HCT116 (cell line): Measurements from ENCODE around the gene SLC35A4. TPM values are rescaled to one million over a fixed set of nuclear protein-coding genes. Genes with fewer than 3 reads are reported as not detected.

Experiments used
- ATAC-seq: fragments of 200-7000 bp; cut with Tn5 transposase; 2 replicates; pipeline ENCODE4 v1.9.1; 2020; ENCODE audit warnings: mild to moderate bottlenecking, moderate library complexity
- BruUV-seq: library from RNA; stranded (reverse); fragments of 400-500 nt; replicated peaks from 2 replicates; lab custom pipeline; 2021; lab: Mats Ljungman, UMichigan
- CTCF ChIA-PET: fragments of 300-600 bp; sonication (Branson Sonifier 250); formaldehyde crosslinking; loops from one replicate; lab custom pipeline; 2021; ENCODE audit warnings: antibody characterized with exemption; lab: Charles Lee
- POLR2A ChIA-PET: fragments of 300-600, 350-600 bp; sonication (Branson Sonifier 250); formaldehyde crosslinking; loops from one replicate; lab custom pipeline; 2021; ENCODE audit warnings: antibody characterized with exemption; lab: Charles Lee
- RAD21 ChIA-PET, 2 experiments: fragments of 300-600 bp; sonication (Branson Sonifier 250); formaldehyde crosslinking; loops; one replicate each; lab custom pipeline; 2023; ENCODE audit warnings: low total read pairs in 2 of 2; ENCODE audit not compliant: uncharacterized antibody in 2 of 2, unreplicated experiment in 2 of 2, low non-redundant PET in 1 of 2; lab: Charles Lee
- DNase-seq: peaks from one replicate; pipeline ENCODE4 v3.0.0-alpha.2; 2010; ENCODE audit warnings: low read depth, low spot score
- H2AFZ ChIP-seq: fragments of 200-600 bp; shearing (Covaris generic), sonication (generic); 2 replicates; pipeline ENCODE4 v1.6.1; 2017; ENCODE audit warnings: low read depth, mixed run types, mixed read lengths, antibody characterized with exemption, low read length; ENCODE audit not compliant: poor library complexity, severe bottlenecking
- H3K27ac ChIP-seq: 2 replicates; pipeline ENCODE4 v1.5.1; 2012; ENCODE audit warnings: low read depth, low read length
- H3K27me3 ChIP-seq: fragments of 200-600 bp; sonication (generic); 2 replicates; pipeline ENCODE4 v1.6.1; 2016; ENCODE audit warnings: mixed run types, low read length, mixed read lengths; ENCODE audit not compliant: insufficient read depth
- H3K36me3 ChIP-seq, 2 experiments: fragments of 200-500 bp in 1 of 2; fragments of 200-600 bp in 1 of 2; sonication (Bioruptor generic) in 1 of 2; sonication (generic) in 1 of 2; 2 replicates each; pipeline versions ENCODE4 v1.5.1 to v1.6.1; 2014 to 2016; ENCODE audit warnings: low read length in 2 of 2, inconsistent platforms in 1 of 2, mixed read lengths in 1 of 2, mixed run types in 1 of 2; ENCODE audit not compliant: insufficient read depth in 2 of 2, control insufficient read depth in 1 of 2
- H3K4me1 ChIP-seq, 2 experiments: fragments of 200-600 bp in 1 of 2; sonication (generic) in 1 of 2; 2 replicates each; pipeline versions ENCODE4 v1.5.1 to v1.6.1; 2012 to 2017; ENCODE audit warnings: low read length in 2 of 2, inconsistent platforms in 1 of 2, mild to moderate bottlenecking in 1 of 2, mixed read lengths in 1 of 2, mixed run types in 1 of 2, moderate library complexity in 1 of 2; ENCODE audit not compliant: insufficient read depth in 2 of 2, control insufficient read depth in 1 of 2
- H3K4me2 ChIP-seq: fragments of 200-600 bp; sonication (generic); 2 replicates; pipeline ENCODE4 v1.6.1; 2017; ENCODE audit warnings: mixed run types, low read length, mixed read lengths
- H3K4me3 ChIP-seq, 2 experiments: fragments of 200-600 bp in 1 of 2; sonication (generic) in 1 of 2; replicated peaks in 1 of 2; 2 replicates each; pipeline ENCODE4 v1.5.1; 2011 to 2016; ENCODE audit warnings: low read length in 2 of 2, control low read depth in 1 of 2, low read depth in 1 of 2, mild to moderate bottlenecking in 1 of 2, mixed read lengths in 1 of 2, mixed run types in 1 of 2
- H3K79me2 ChIP-seq: fragments of 200-600 bp; sonication (generic); 2 replicates; pipeline ENCODE4 v1.6.1; 2017; ENCODE audit warnings: mild to moderate bottlenecking, mixed run types, low read length, moderate library complexity, mixed read lengths; ENCODE audit not compliant: insufficient read depth
- H3K9ac ChIP-seq: fragments of 200-600 bp; sonication (generic); 2 replicates; pipeline ENCODE4 v1.6.1; 2016; ENCODE audit warnings: low read length, mixed read lengths
- H3K9me2 ChIP-seq: fragments of 200-600 bp; sonication (generic), shearing (Covaris generic); 2 replicates; pipeline ENCODE4 v1.6.1; 2017; ENCODE audit warnings: mixed run types, mild to moderate bottlenecking, moderate library complexity; ENCODE audit not compliant: insufficient read depth
- H3K9me3 ChIP-seq, 2 experiments: fragments of 200-500 bp in 1 of 2; fragments of 200-600 bp in 1 of 2; sonication (Bioruptor generic) in 1 of 2; sonication (generic) in 1 of 2; 2 replicates each; pipeline ENCODE4 v1.6.1; 2014 to 2017; ENCODE audit warnings: low read length in 2 of 2, mixed read lengths in 2 of 2, inconsistent platforms in 1 of 2, low read depth in 1 of 2, mild to moderate bottlenecking in 1 of 2, mixed run types in 1 of 2, moderate library complexity in 1 of 2; ENCODE audit not compliant: control insufficient read depth in 1 of 2, insufficient read depth in 1 of 2
- H4K20me1 ChIP-seq: fragments of 200-600 bp; sonication (generic), shearing (Covaris generic); 2 replicates; pipeline ENCODE4 v1.6.1; 2017; ENCODE audit warnings: mixed run types, mild to moderate bottlenecking, moderate library complexity; ENCODE audit not compliant: insufficient read depth
- CBX3 ChIP-seq: IDR thresholded peaks from 2 replicates; pipeline ENCODE4 v1.6.1; 2012; ENCODE audit warnings: low read depth
- CEBPB ChIP-seq: IDR thresholded peaks from 2 replicates; pipeline ENCODE4 v1.6.1; 2012; ENCODE audit warnings: low read depth
- ELF1 ChIP-seq: IDR thresholded peaks from 2 replicates; pipeline ENCODE4 v1.6.1; 2012; ENCODE audit warnings: low read depth, borderline replicate concordance
- EZH2 ChIP-seq: fragments of 200-600 bp; sonication (generic); IDR thresholded peaks from 2 replicates; pipeline ENCODE4 v1.6.1; 2017; ENCODE audit warnings: antibody characterized with exemption, mixed run types
- EZH2phosphoT487 ChIP-seq: fragments of 200-600 bp; IDR thresholded peaks from 2 replicates; pipeline ENCODE4 v1.6.1; 2018; ENCODE audit warnings: antibody characterized with exemption, borderline replicate concordance
- JUND ChIP-seq: IDR thresholded peaks from 2 replicates; pipeline ENCODE4 v1.6.1; 2012
- POLR2A ChIP-seq: IDR thresholded peaks from 2 replicates; pipeline ENCODE4 v1.7.0; 2011; ENCODE audit warnings: borderline replicate concordance; ENCODE audit not compliant: insufficient read depth, insufficient read length; ENCODE audit errors: extremely low read depth
- POLR2AphosphoS5 ChIP-seq: IDR thresholded peaks from 2 replicates; pipeline ENCODE4 v1.6.1; 2011; ENCODE audit warnings: mild to moderate bottlenecking, low read depth, low read length, moderate library complexity
- RAD21 ChIP-seq: IDR thresholded peaks from 2 replicates; pipeline ENCODE4 v1.6.1; 2012; ENCODE audit warnings: low read depth, mild to moderate bottlenecking
- SIN3A ChIP-seq: IDR thresholded peaks from 2 replicates; pipeline ENCODE4 v1.6.1; 2012; ENCODE audit warnings: low read depth
- intact Hi-C: fragments of 100-400 bp; cut with micrococcal nuclease; formaldehyde crosslinking; loops from 2 replicates; pipeline ENCODE4 v1.10.0; 2022
- total RNA-seq: library from RNA; stranded (reverse); gene quantifications from one replicate; pipeline ENCODE4 v1.2.1, GENCODE V29; 2021; ENCODE audit not compliant: unreplicated experiment
- TF ChIP-seq, protein P1 (sequence below), 3 experiments: fragments of 200-600 bp in 1 of 3; sonication (generic) in 1 of 3; IDR thresholded peaks in 2 of 3; conservative IDR thresholded peaks in 1 of 3; 2 replicates each; pipeline ENCODE4 v1.5.1; 2012 to 2017; ENCODE audit warnings: low read depth in 2 of 3, low read length in 2 of 3, antibody characterized with exemption in 1 of 3, borderline replicate concordance in 1 of 3, control low read depth in 1 of 3, mild to moderate bottlenecking in 1 of 3, mixed read lengths in 1 of 3, mixed run types in 1 of 3, moderate library complexity in 1 of 3; ENCODE audit not compliant: insufficient read depth in 1 of 3
- TF ChIP-seq, protein P2 (sequence below): IDR thresholded peaks from 2 replicates; pipeline ENCODE4 v1.6.1; 2012
- TF ChIP-seq, protein P3 (sequence below): IDR thresholded peaks from 2 replicates; pipeline ENCODE4 v1.6.1; 2012
- TF ChIP-seq, protein P4 (sequence below): IDR thresholded peaks from 2 replicates; pipeline ENCODE4 v1.6.1; 2011; ENCODE audit warnings: mild to moderate bottlenecking, low read length, moderate library complexity; ENCODE audit not compliant: insufficient replicate concordance; ENCODE audit errors: extremely low read depth

Gene SLC35A4
- total RNA-seq, 1 experiment from 2014 or later: 37.5 TPM

DNA sequence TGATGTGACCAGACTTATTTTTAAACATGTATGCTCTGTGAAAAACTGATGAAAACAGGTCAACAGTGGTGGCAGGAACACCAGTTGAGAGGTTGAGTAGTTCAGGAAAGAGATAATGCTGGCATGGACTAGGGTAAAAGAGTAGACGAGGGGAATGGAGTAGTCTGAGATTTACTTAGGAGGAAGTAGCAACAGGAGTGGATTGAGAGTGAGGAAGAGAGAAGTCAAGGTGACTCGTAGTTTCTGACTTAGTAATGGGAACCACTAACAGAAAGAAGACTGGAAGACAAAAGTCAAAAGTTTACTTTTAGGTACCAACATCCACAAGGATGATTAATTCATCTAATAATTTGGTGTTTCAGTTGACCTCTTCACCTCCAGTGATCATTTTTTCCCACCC is 11.0 kb upstream of the SLC35A4 start:
- peaks cover 68% of the 10 kb centered on the region for H3K79me2 ChIP-seq
- BruUV-seq: no TSS peak
- H4K20me1 ChIP-seq: no peaks in the 10 kb centered on the region; the same call in 1 of the 2 replicates
- intact Hi-C loops: no loop called here
- H2AFZ ChIP-seq: no peak overlapping the region
- H3K4me2 ChIP-seq: no peak overlapping the region
- no peak overlapping the region for H3K4me3 ChIP-seq
- TF ChIP-seq SIN3A: no peak
- TF ChIP-seq ELF1: no peak
- TF ChIP-seq, protein P1, sequence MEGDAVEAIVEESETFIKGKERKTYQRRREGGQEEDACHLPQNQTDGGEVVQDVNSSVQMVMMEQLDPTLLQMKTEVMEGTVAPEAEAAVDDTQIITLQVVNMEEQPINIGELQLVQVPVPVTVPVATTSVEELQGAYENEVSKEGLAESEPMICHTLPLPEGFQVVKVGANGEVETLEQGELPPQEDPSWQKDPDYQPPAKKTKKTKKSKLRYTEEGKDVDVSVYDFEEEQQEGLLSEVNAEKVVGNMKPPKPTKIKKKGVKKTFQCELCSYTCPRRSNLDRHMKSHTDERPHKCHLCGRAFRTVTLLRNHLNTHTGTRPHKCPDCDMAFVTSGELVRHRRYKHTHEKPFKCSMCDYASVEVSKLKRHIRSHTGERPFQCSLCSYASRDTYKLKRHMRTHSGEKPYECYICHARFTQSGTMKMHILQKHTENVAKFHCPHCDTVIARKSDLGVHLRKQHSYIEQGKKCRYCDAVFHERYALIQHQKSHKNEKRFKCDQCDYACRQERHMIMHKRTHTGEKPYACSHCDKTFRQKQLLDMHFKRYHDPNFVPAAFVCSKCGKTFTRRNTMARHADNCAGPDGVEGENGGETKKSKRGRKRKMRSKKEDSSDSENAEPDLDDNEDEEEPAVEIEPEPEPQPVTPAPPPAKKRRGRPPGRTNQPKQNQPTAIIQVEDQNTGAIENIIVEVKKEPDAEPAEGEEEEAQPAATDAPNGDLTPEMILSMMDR (IDR thresholded peaks at IDR 0.05 in 2 of 3, conservative IDR thresholded peaks at IDR 0.05 in 1 of 3; ENCODE audit: borderline replicate concordance in 1 of 3, insufficient read depth in 1 of 3, low read depth in 2 of 3, low read length in 2 of 3): no peak
- peak; percentile 23; the same call in 1 of the 2 replicates for TF ChIP-seq POLR2AphosphoS5
- TF ChIP-seq, all 23 proteins: peak for 1
- H3K9me2 ChIP-seq: no peaks in the 10 kb centered on the region
- CTCF ChIA-PET: no interaction called here
- no peak overlapping the region for H3K9ac ChIP-seq
- no peak overlapping the region for H3K27ac ChIP-seq
- H3K9me3 ChIP-seq: no peaks in the 10 kb centered on the region
- peaks cover 8 to 39% of the 10 kb centered on the region in 2 experiments for H3K4me1 ChIP-seq
- no peak for DNase-seq
- RAD21 ChIA-PET: no interaction called here
- H3K36me3 ChIP-seq: peaks cover 9 to 38% of the 10 kb centered on the region in 2 experiments; a peak in 3 of 4 replicates
- no peaks in the 10 kb centered on the region for H3K27me3 ChIP-seq
- POLR2A ChIA-PET: no interaction called here
- no peak for ATAC-seq

DNA sequence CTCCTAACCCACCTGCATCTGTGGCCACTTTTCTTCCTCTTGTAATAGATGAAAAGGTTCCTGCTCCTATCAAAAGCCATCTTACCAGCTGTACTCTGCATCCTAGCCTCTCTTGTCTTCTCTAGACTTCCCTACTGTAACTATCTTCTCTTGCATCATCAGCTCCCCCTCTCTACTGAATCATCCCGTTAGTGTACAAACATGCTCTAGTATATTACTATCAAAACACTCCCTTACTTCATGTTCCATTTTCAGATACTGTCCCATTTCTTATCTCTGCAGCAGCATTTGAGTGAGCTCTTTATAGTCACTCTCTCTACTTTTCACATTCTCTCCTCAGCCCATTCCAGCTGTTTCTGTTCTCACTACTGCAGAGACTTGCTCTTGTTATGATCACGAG is 10.2 kb upstream of the SLC35A4 start:
- peaks cover 9 to 30% of the 10 kb centered on the region in 2 experiments; a peak in 3 of 4 replicates for H3K36me3 ChIP-seq
- H2AFZ ChIP-seq: no peak overlapping the region
- H3K27ac ChIP-seq: no peak overlapping the region
- no peak overlapping the region for H3K4me2 ChIP-seq
- no peaks in the 10 kb centered on the region for H3K9me3 ChIP-seq
- ChIA-PET POLR2A (no interaction called here), CTCF (no interaction called here), RAD21 (no interaction called here)
- BruUV-seq: no TSS peak
- H3K9me2 ChIP-seq: no peaks in the 10 kb centered on the region
- H3K4me1 ChIP-seq: peaks cover 8 to 33% of the 10 kb centered on the region in 2 experiments
- no peaks in the 10 kb centered on the region; the same call in 1 of the 2 replicates for H4K20me1 ChIP-seq
- intact Hi-C loops: no loop called here
- H3K9ac ChIP-seq: no peak overlapping the region
- DNase-seq (no peak), ATAC-seq (no peak)
- peaks cover 62% of the 10 kb centered on the region for H3K79me2 ChIP-seq
- H3K4me3 ChIP-seq: no peak overlapping the region
- no peaks in the 10 kb centered on the region for H3K27me3 ChIP-seq
- TF ChIP-seq, protein P2, sequence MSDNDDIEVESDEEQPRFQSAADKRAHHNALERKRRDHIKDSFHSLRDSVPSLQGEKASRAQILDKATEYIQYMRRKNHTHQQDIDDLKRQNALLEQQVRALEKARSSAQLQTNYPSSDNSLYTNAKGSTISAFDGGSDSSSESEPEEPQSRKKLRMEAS: no peak
- TF ChIP-seq POLR2AphosphoS5 (no peak), EZH2phosphoT487 (no peak), POLR2A (no peak), RAD21 (no peak), SIN3A (no peak), CEBPB (no peak), ELF1 (no peak), CBX3 (no peak), EZH2 (no peak), JUND (no peak)
- TF ChIP-seq, protein P3, sequence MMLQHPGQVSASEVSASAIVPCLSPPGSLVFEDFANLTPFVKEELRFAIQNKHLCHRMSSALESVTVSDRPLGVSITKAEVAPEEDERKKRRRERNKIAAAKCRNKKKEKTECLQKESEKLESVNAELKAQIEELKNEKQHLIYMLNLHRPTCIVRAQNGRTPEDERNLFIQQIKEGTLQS: no peak
- TF ChIP-seq, protein P4, sequence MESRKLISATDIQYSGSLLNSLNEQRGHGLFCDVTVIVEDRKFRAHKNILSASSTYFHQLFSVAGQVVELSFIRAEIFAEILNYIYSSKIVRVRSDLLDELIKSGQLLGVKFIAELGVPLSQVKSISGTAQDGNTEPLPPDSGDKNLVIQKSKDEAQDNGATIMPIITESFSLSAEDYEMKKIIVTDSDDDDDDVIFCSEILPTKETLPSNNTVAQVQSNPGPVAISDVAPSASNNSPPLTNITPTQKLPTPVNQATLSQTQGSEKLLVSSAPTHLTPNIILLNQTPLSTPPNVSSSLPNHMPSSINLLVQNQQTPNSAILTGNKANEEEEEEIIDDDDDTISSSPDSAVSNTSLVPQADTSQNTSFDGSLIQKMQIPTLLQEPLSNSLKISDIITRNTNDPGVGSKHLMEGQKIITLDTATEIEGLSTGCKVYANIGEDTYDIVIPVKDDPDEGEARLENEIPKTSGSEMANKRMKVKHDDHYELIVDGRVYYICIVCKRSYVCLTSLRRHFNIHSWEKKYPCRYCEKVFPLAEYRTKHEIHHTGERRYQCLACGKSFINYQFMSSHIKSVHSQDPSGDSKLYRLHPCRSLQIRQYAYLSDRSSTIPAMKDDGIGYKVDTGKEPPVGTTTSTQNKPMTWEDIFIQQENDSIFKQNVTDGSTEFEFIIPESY: no peak
